K562 (cell line): ENCODE data around the gene PEX10. TPM values are rescaled to one million over a fixed set of nuclear protein-coding genes. Genes with fewer than 3 reads are reported as not detected.

Source experiments
- ATAC-seq: fragments of 200-7000 bp; cut with Tn5 transposase; 3 replicates; pipeline ENCODE4 v1.9.1; 2020; ENCODE audit warnings: moderate library complexity
- BruUV-seq: library from RNA; stranded (reverse); fragments of 400-500 nt; replicated peaks from 2 replicates; lab custom pipeline; 2021; lab: Mats Ljungman, UMichigan
- CTCF ChIA-PET: fragments of 300-600 bp; formaldehyde crosslinking; extraction: SDS; loops from one replicate; lab custom pipeline; 2021; ENCODE audit warnings: low intra/inter-chr PET ratio; lab: Yijun Ruan, JAX
- POLR2A ChIA-PET: fragments of 300-600, 350-650 bp; sonication (Branson Sonifier 250); formaldehyde crosslinking; extraction: SDS; loops from one replicate; lab custom pipeline; 2021; ENCODE audit warnings: antibody characterized with exemption, inconsistent platforms; lab: Yijun Ruan, JAX
- DNase-seq, 4 experiments: peaks; one replicate each; pipeline versions ENCODE4 v3.0.0 to v3.0.0-alpha.2; 2011 to 2018; ENCODE audit warnings: low spot score in 3 of 4, mixed read lengths in 3 of 4; ENCODE audit errors: extremely low read depth in 1 of 4
- FAIRE-seq: peaks from 2 replicates; lab custom pipeline; 2011; peaks lifted over from hg19 to GRCh38; lab: Jason Lieb, UNC
- H2AFZ ChIP-seq: 2 replicates; pipeline ENCODE4 v1.6.0; 2011; ENCODE audit warnings: low read depth, low read length, control low read depth, inconsistent platforms
- H3K27ac ChIP-seq: fragments of 200-600 bp; 3 replicates; pipeline ENCODE4 v1.8.0; 2011; ENCODE audit warnings: low read depth, mild to moderate bottlenecking, control low read depth, inconsistent platforms, low read length, moderate library complexity, mixed read lengths; ENCODE audit errors: extremely low read depth
- H3K27me3 ChIP-seq, 2 experiments: fragments of 300-600 bp in 1 of 2; 2 replicates in 1 of 2; 3 replicates in 1 of 2; pipeline versions ENCODE4 v1.6.0 to v1.8.0; 2011; ENCODE audit warnings: inconsistent platforms in 2 of 2, low read length in 2 of 2, mild to moderate bottlenecking in 1 of 2, mixed read lengths in 1 of 2, moderate library complexity in 1 of 2; ENCODE audit not compliant: control insufficient read depth in 2 of 2, insufficient read depth in 2 of 2
- H3K36me3 ChIP-seq: fragments of 300-600 bp; 3 replicates; pipeline ENCODE4 v1.8.0; 2011; ENCODE audit warnings: mild to moderate bottlenecking, low read length, inconsistent platforms; ENCODE audit not compliant: control insufficient read depth, insufficient read depth
- H3K4me1 ChIP-seq, 2 experiments: fragments of 200-600 bp in 1 of 2; replicated peaks in 1 of 2; 2 replicates in 1 of 2; 3 replicates in 1 of 2; pipeline versions ENCODE4 v1.5.1 to v1.8.0; 2011; ENCODE audit warnings: inconsistent platforms in 2 of 2, low read length in 2 of 2, mild to moderate bottlenecking in 1 of 2, mixed read lengths in 1 of 2, moderate library complexity in 1 of 2; ENCODE audit not compliant: control insufficient read depth in 2 of 2, insufficient read depth in 2 of 2
- H3K4me2 ChIP-seq: 2 replicates; pipeline ENCODE4 v1.6.1; 2011; ENCODE audit warnings: low read length, control low read depth, inconsistent platforms, mixed read lengths; ENCODE audit not compliant: insufficient read depth
- H3K4me3 ChIP-seq: fragments of 200-600 bp; sonication (generic), shearing (Covaris generic); 2 replicates; pipeline ENCODE4 v1.5.1; 2016; ENCODE audit warnings: control low read depth, inconsistent platforms
- H3K79me2 ChIP-seq: fragments of 200-600 bp; 3 replicates; pipeline ENCODE4 v1.8.0; 2011; ENCODE audit warnings: low read length, inconsistent platforms; ENCODE audit not compliant: control insufficient read depth, insufficient read depth
- H3K9ac ChIP-seq, 2 experiments: 2 replicates each; pipeline versions ENCODE4 v1.6.0 to v1.6.1; 2011; ENCODE audit warnings: low read depth in 2 of 2, low read length in 2 of 2, control low read depth in 1 of 2, inconsistent platforms in 1 of 2, mild to moderate bottlenecking in 1 of 2, mixed read lengths in 1 of 2; ENCODE audit not compliant: insufficient read depth in 1 of 2
- H3K9me1 ChIP-seq: one replicate; pipeline ENCODE4 v1.6.0; 2011; ENCODE audit warnings: inconsistent platforms, mild to moderate bottlenecking, low read length, moderate library complexity; ENCODE audit not compliant: control insufficient read depth, insufficient read depth
- H3K9me3 ChIP-seq: replicated peaks from 2 replicates; pipeline ENCODE4 v1.5.1; 2011; ENCODE audit warnings: low read depth, low read length, inconsistent platforms; ENCODE audit not compliant: control insufficient read depth, insufficient read depth
- H4K20me1 ChIP-seq: replicated peaks from 2 replicates; pipeline ENCODE4 v1.6.1; 2011; ENCODE audit warnings: low read length, inconsistent platforms, mixed read lengths; ENCODE audit not compliant: control insufficient read depth, insufficient read depth
- CBX5 ChIP-seq: IDR thresholded peaks from 2 replicates; pipeline ENCODE4 v1.6.1; 2014; ENCODE audit warnings: low read depth, borderline replicate concordance
- DLX4 ChIP-seq: fragments of 250-450 bp; sonication (Bioruptor Pico); IDR thresholded peaks from 2 replicates; pipeline ENCODE4 v1.6.1; 2021; ENCODE audit warnings: mild to moderate bottlenecking
- ELK1 ChIP-seq: sonication (generic); formaldehyde crosslinking; IDR thresholded peaks from 2 replicates; pipeline ENCODE4 v1.8.1; 2022; ENCODE audit warnings: missing genetic modification reagents
- ETS1 ChIP-seq: conservative IDR thresholded peaks from 2 replicates; pipeline ENCODE4 v1.6.1; 2011; ENCODE audit warnings: low read depth, mild to moderate bottlenecking, low read length; ENCODE audit not compliant: control insufficient read depth
- FOSL1 ChIP-seq: fragments of 200-800 bp; sonication (Bioruptor generic); conservative IDR thresholded peaks from 2 replicates; pipeline ENCODE4 v1.6.1; 2016; ENCODE audit warnings: missing genetic modification characterization, missing compliant biosample characterization
- FOXA1 ChIP-seq: fragments of 450-650 bp; IDR thresholded peaks from 2 replicates; pipeline ENCODE4 v1.6.1; 2016; ENCODE audit warnings: mild to moderate bottlenecking, borderline replicate concordance
- HNRNPK ChIP-seq: fragments of 200-400 bp; formaldehyde crosslinking; IDR thresholded peaks from one replicate; pipeline ENCODE4 v1.6.1; 2018; ENCODE audit warnings: mild to moderate bottlenecking, low read depth, low read length; ENCODE audit not compliant: poor library complexity, severe bottlenecking
- HNRNPLL ChIP-seq: fragments of 200-400 bp; formaldehyde crosslinking; IDR thresholded peaks from 2 replicates; pipeline ENCODE4 v1.6.1; 2017; ENCODE audit warnings: low read length, low read depth, mild to moderate bottlenecking; ENCODE audit not compliant: poor library complexity, severe bottlenecking
- HSF4 ChIP-seq: fragments of 250-450 bp; sonication (Bioruptor Pico); IDR thresholded peaks from 2 replicates; pipeline ENCODE4 v2.1.2; 2022; ENCODE audit warnings: mild to moderate bottlenecking, moderate library complexity, borderline replicate concordance
- NCOA4 ChIP-seq: fragments of 450-650 bp; IDR thresholded peaks from 2 replicates; pipeline ENCODE4 v1.6.1; 2018; ENCODE audit warnings: mild to moderate bottlenecking; ENCODE audit not compliant: partially characterized antibody
- NEUROD1 ChIP-seq: fragments of 150-350 bp; IDR thresholded peaks from 2 replicates; pipeline ENCODE4 v1.6.1; 2014; ENCODE audit warnings: borderline replicate concordance, low read length, low read depth; ENCODE audit not compliant: partially characterized antibody
- NFATC3 ChIP-seq: fragments of 450-650 bp; IDR thresholded peaks from 2 replicates; pipeline ENCODE4 v1.6.1; 2017; ENCODE audit warnings: mild to moderate bottlenecking
- RBM15 ChIP-seq: fragments of 200-400 bp; formaldehyde crosslinking; IDR thresholded peaks from 2 replicates; pipeline ENCODE4 v1.6.1; 2018; ENCODE audit warnings: mild to moderate bottlenecking, low read length, moderate library complexity; ENCODE audit not compliant: insufficient read depth
- SOX6 ChIP-seq: fragments of 450-650 bp; IDR thresholded peaks from 2 replicates; pipeline ENCODE4 v1.6.1; 2014; ENCODE audit warnings: mild to moderate bottlenecking
- ZBTB34 ChIP-seq: fragments of 250-450 bp; sonication (Bioruptor Pico); IDR thresholded peaks from 2 replicates; pipeline ENCODE4 v1.8.0; 2021; ENCODE audit warnings: mild to moderate bottlenecking, moderate library complexity
- ZNF12 ChIP-seq: sonication (generic); formaldehyde crosslinking; IDR thresholded peaks from 2 replicates; pipeline ENCODE4 v1.4.0; 2020; ENCODE audit warnings: mild to moderate bottlenecking, missing genetic modification reagents
- ZNF75A ChIP-seq: fragments of 450-650 bp; formaldehyde crosslinking; IDR thresholded peaks from 2 replicates; pipeline ENCODE4 v1.4.0; 2020; ENCODE audit warnings: mild to moderate bottlenecking
- WGBS: fragments of 100-300 bp; shearing (Covaris generic); methylation state at CpG from one replicate; pipeline ENCODE4 v1.1.6; 2016; ENCODE audit warnings: low coverage, mixed read lengths; ENCODE audit not compliant: insufficient coverage; ENCODE audit errors: missing lambda C conversion rate; 5-methylcytosine and 5-hydroxymethylcytosine counted together
- in situ Hi-C: fragments of 300-500 bp; cut with MboI; formaldehyde crosslinking; loops from 4 replicates; pipeline ENCODE4 v1.15.0; 2018; ENCODE audit warnings: inconsistent platforms, mixed read lengths
- intact Hi-C: fragments of 100-400 bp; cut with micrococcal nuclease; formaldehyde crosslinking; loops from 2 replicates; pipeline ENCODE4 v1.14.2; 2022
- polyA plus RNA-seq, 8 experiments: library from polyadenylated mRNA; depleted of rRNA in 4 of 8; stranded (reverse) in 5 of 8; unstranded in 3 of 8; fragments of >200 nt; fragmentation: Nextera tagmentation in 2 of 8; fragmentation: Illumina TruSeq in 1 of 8; extraction: Ambion mirVana in 2 of 8; extraction: Trizol in 1 of 8; gene quantifications; 2 replicates each; pipeline versions ENCODE4 v1.2.1 to v1.2.3, GENCODE V29; 2011 to 2014; ENCODE audit warnings: inconsistent platforms in 1 of 8, missing spikeins in 1 of 8
- total RNA-seq, 7 experiments: library from RNA; depleted of rRNA in 6 of 7; stranded (reverse); fragments of >200 nt in 6 of 7; fragmentation: Illumina TruSeq in 2 of 7; extraction: Trizol in 2 of 7; gene quantifications; 2 replicates each; pipeline versions ENCODE4 v1.2.1 to v1.2.3, GENCODE V29; 2011 to 2021; ENCODE audit warnings: low replicate concordance in 1 of 7

The PEX10 gene
- total and polyA plus RNA-seq, 9 of the 15 experiments (the other 6 are each of a cell fraction or from before 2014, with no cell fraction given): 0.03 to 26.2 (median 8.7) TPM

- in situ Hi-C loops: no loop called here
- H3K9me3 ChIP-seq: 0 out of 2 replicates have a peak, but pooled peaks cover 5% of the 10 kb centered on the region
- H3K9ac ChIP-seq: no peak overlapping the region
- no peaks in the 10 kb centered on the region for H4K20me1 ChIP-seq
- no peak overlapping the region for H2AFZ ChIP-seq
- ChIA-PET POLR2A (no interaction called here), CTCF (no interaction called here)
- no peak overlapping the region for H3K27ac ChIP-seq
- TF ChIP-seq NFATC3: no peak
- no peak for TF ChIP-seq CBX5
- no peak for TF ChIP-seq FOSL1 (tag)
- TF ChIP-seq DLX4 (CRISPR knock-in tag): no peak
- no peak for TF ChIP-seq NEUROD1
- TF ChIP-seq ETS1: no peak
- TF ChIP-seq NCOA4: no peak
- no peak for TF ChIP-seq ZNF12 (CRISPR knock-in tag)
- no peak for TF ChIP-seq ELK1 (CRISPR knock-in tag)
- TF ChIP-seq HSF4 (CRISPR knock-in tag): no peak
- TF ChIP-seq HNRNPK: no peak
- no peak for TF ChIP-seq ZNF75A (CRISPR knock-in tag)
- no peak for TF ChIP-seq FOXA1
- no peak for TF ChIP-seq SOX6
- no peak for TF ChIP-seq RBM15
- TF ChIP-seq ZBTB34 (CRISPR knock-in tag): no peak
- no peak for TF ChIP-seq HNRNPLL
- intact Hi-C loops: no loop called here
- H3K27me3 ChIP-seq: peaks cover 30 to 69% of the 10 kb centered on the region in 2 experiments; a peak in 4 of 5 replicates
- ATAC-seq (no peak), DNase-seq (no peak), FAIRE-seq (no peak)
- H3K9me1 ChIP-seq: no peaks in the 10 kb centered on the region
- H3K4me3 ChIP-seq: no peak overlapping the region
- H3K4me1 ChIP-seq: peaks cover 0 to 24% of the 10 kb centered on the region in 2 experiments; a peak in 2 of 5 replicates
- no TSS peak for BruUV-seq
- no peaks in the 10 kb centered on the region for H3K79me2 ChIP-seq
- H3K4me2 ChIP-seq: no peak overlapping the region
- WGBS: 3% methylated on average over 18 of the region's 18 CpGs
- no peaks in the 10 kb centered on the region for H3K36me3 ChIP-seq
Observed at GRCh38 chr1:2427051-2427450, 14.7 kb upstream of the PEX10 start.
